ENCODE measurements around the gene LARGE1.

The LARGE1 gene

DNA sequence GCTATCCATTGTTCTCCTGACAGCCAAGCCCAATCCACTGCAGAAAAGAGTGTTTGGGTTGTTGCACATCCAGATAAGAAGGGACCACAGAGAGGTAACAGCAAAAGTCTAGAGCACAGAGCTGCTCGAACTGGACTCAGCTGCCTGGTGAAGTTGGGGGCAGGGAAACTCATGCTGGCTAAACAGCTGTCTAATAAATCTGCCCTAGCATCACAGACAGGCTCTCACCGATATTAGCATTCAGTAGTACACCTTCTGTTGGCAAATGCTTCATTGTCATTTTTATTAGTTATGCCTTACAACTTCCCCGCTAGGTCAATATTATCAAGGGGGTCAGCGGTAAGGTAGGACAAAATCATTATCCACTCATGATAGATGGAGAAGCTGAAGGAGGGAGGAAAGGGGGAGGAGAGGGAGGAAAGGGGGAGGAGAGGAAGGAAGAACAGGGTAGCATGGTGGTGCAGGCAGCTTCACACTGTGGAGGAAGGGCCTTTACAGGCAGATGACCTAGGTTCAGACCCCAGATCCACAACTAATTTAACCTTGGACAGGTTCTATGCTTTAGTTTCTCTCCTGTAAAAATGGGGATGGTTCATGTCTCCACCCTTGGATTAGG is 102.7 kb downstream of the LARGE1 start:
- DNase-seq = no peak

GRCh38 chr22:33812360-33812977 is 107.8 kb downstream of the LARGE1 start:
- DNase-seq = no peak

GRCh38 chr22:33811686-33812085 is 108.6 kb downstream of the LARGE1 start:
- DNase-seq = no peak

GRCh38 chr22:33811208-33811607 is 109.1 kb downstream of the LARGE1 start:
- DNase-seq = no peak

GRCh38 chr22:33807470-33807869 is 112.8 kb downstream of the LARGE1 start:
- DNase-seq = no peak

DNA sequence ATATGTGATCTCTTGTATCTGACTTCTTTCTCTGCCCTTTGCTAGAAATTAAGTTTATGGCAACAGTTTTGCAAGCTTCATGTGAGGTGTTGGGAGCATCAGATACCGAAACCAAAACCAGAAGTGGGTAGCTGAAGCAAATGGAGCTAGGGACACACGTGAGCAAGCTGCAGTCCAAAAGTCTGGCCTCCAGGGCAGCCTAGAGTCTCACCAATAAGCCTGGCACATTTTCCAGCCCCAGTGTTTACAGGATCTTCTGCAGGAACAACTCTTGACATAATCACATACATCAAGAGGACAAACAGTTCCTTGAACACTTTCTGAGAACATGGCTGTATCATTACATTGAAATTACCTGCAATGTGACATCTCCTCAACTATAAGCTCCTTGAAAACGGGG is 114.1 kb downstream of the LARGE1 start:
- no peak for DNase-seq

DNA sequence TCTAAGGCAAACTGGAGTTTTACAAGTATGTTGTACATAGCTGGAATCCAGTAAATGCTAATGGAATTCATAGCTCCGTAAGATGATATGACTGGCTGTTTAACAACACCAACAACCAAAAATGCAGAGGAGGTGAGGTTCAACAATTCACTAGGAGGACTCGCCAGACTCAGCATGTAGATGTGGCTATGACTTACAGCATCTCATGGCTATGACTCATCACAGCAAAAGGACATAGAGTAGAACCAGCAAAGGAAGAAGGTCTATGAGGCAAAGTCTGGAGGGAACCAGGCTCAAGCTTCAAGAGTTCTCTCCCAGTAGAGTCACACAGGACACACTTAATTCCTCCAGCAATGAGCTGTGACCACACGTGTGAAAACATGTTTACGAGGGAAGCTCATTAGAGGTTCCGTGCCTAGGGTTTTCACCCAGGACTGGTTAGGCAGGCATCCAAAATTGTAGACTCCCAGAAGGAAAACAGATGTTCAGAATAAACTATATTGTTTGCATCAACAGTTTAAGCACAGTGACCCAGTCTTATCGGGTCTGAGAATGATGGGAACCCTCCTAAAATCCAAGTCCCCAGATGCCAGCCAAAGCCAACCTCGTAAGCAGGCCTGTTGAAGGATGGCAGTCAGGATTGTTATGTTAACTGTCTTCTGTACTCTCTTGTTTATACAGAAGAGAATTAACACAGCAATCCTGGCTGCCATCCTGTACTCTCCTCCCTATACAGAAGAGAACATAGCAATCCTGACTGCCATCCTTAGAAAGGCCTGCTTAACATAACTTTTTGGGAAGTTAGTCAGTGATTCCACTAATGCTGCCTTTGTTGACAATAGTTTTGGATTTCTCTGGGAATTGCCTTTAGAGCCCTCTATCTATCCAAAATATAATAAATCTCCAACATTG is 116.6 kb downstream of the LARGE1 start:
- no peak for DNase-seq

- no peak for DNase-seq
These were observed 121.9 kb downstream of the LARGE1 start for GRCh38 chr22:33798401-33798800.

DNA sequence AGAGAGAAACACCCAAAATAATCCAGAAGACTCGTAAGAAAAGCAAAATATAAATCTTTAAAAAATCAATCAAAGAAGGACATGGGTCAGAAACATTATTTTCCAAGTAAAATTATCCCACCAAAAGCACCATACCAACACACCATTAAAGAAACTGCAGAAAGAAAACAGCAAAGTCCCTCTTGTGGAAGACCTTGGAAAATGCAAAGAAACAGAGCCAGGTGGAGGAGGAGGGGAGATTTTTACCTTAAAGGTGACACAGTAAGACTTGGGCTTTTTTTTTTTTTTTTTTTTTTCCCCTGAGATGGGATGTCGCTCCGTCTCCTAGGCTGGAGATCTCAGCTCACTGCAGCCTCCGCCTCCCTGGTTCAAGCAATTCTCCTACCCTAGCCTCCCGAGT is 123.8 kb downstream of the LARGE1 start:
- DNase-seq = no peak

GRCh38 chr22:33793475-33793874 is 126.8 kb downstream of the LARGE1 start:
- DNase-seq = no peak

DNA sequence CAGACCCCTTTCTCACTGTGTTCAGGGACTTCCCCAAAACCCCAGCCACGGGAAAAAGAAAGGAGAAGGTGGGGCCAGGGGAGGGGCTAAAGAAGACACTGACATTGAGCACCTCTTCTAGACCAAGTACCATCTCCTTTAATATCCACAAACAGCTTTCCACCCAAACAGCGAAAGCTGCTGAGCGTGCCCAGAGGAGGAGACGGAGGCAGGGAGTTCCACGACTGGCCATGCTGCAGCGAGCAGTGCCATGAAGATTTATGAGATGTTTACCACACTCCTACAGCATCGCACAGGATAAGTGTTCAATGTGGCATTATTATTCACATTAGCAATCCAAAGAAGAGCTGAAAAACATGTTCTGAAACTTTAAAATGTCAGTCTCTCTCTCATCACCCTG is 127.4 kb downstream of the LARGE1 start:
- no peak for DNase-seq

- no peak for DNase-seq
These were observed 130.5 kb downstream of the LARGE1 start for GRCh38 chr22:33789690-33790253.

DNA sequence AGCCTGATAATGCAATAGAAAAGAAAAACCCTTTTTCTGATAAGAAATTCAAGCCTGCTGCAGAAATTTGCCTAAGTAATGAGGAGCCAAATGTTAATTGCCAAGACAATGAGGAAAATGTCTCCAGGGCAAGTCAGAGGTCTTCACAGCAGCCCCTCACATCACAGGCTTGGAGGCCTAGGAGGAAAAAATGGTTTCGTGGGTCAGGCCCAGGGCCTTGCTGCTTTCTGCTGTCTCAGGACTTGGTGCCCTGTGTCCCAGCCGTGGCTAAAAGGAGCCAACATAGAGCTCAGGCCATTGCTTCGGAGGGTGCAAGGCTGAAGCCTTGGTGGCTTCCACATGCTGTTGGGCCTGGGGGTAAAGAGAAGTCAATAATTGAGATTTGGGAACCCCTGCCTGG is 131.3 kb downstream of the LARGE1 start:
- DNase-seq = no peak

- DNase-seq = no peak
These were observed 132.4 kb downstream of the LARGE1 start for GRCh38 chr22:33787645-33788456.

GRCh38 chr22:33786149-33786548 is 134.1 kb downstream of the LARGE1 start:
- no peak for DNase-seq

DNA sequence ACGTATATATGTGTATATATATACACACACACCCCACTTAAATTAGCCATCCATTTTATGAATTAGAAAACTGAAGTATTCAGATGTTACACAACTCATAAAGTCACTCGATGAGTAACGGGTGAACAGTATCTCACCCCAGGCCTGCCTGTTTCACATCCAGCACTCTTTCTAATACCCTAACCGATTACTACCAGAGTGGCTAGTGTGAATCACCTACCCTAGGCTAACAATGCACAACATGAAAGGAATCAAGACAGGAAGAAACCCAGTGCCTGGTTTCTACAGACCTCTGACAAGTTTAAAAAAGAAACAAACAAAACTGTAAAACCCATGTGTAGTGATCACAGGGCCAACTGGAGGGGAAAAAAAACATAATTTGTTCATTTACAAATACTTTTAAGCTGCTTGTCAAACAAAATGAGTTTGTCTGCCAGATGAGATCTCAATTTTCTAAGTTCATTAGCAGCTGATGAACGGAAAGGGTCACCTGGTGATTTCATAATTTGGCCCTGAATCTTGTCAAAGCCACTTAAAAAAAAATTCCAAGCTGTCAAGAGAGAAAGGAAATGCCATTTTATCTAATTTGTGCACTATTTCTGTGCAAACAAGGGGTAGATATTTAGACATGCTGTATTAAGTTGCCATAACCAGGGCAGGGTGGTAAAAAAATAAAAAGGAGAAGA is 134.8 kb downstream of the LARGE1 start:
- DNase-seq = no peak

DNA sequence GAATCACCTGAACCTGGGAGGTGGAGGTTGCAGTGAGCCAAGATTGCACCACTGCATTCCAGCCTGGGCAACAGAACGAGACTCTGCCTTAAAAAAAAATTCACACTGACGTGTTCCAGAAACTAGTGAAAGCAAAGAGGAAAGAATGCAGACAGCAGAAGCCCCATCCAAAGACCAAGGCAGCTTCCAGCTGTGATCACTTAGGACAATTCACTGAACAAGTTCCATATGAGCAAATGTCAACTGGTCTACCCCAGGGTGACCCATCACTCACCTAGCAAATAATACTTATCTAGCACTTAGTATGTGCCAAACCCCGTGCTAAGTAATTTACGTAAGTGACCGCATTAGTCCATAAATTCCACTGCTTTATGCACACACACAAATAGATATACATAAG is 138.9 kb downstream of the LARGE1 start:
- no peak for DNase-seq

DNA sequence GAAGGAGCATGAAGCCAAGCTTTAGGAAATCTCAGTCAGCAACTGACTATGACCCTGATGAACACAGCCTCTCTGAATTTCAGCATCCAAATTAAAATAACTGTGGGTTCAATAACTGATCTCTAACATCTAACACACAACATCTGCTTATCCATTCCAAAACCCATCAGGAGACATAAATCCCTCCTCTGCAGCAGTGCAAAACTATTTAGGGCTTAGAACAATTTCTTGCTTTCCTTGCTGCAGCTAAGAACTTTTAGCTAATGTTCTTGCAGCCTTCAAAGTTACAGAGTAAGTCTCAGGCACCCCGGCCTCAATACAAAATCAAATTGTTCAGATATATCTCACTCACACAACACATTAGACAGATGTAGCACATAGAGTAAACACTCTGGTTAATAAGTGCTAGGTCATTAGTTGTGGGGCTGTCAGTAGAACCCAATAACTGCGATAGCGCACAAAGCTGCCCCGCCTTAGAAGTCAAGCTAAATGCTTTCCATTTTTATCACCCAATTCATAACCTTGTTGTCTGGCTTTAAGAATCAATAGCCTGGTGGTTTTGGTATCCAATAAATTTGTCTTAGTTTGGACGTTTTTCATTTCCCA is 139.6 kb downstream of the LARGE1 start:
- no peak for DNase-seq

DNA sequence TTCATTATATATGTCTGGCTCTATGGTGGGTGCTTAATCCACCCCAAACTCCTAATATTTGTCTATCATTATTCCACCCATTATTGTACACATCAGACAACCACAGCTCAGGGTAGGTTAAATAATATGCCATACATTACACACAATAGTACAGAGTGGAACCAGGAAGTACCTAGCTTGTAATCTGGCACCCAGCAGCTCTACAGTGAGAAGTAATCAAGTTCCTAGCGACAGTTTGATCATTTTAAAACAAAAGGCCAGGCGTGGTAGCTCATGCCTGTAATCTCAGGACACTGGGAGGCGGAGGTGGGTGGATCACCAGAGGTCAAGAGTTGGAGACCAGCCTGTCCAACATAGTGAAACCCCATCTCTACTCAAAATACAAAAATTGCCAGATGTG is 141.0 kb downstream of the LARGE1 start:
- DNase-seq = no peak

DNA sequence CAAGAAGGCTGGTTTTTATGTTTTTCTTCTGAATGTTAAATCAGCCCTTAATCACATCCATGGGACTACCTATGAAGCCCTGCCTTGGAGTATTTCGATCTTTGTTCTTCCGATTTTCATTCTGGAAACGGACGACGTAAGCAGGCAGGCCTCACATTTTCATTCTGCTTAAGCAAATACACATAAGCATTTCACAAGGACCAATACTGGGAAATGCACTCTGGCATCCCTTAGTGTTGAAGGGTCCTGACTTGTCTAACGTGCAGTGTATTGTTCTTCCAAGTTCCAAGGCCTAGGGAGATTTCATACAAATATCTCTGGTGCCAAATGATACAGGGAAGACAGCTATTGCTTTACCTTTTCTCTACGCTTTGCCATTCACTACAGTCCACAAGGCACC is 143.8 kb downstream of the LARGE1 start:
- no peak for DNase-seq

DNA sequence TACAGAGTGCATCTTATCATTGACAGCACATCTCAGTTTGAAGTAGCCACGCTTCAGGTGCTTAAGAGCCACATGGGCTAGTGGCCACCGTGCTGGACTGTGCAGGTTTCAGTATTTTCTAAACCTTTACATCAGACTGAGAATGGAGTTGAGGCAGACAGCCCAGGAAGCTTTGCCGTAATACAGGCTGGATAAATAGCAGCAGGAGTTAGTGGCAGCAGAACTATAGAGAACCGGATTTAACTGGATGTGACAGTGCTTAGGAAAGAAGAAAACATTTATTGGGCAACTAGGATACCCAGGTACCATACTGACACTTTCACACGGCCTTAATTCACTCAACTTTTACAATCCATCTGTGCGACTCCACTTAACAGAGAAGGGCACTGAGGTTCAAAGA is 145.5 kb downstream of the LARGE1 start:
- no peak for DNase-seq

- no peak for DNase-seq
These were observed 147.5 kb downstream of the LARGE1 start for GRCh38 chr22:33772745-33773144.

All from NCI-H69 (cell line).